Motor neuron (in vitro differentiated cells): ENCODE results near the gene AUTS2. TPM values are rescaled to one million over a fixed set of nuclear protein-coding genes. Genes with fewer than 3 reads are reported as not detected.
A peak's percentile ranks its signal among the peaks of the same experiment; 100 is the strongest.

Source experiments
- ATAC-seq, 8 experiments: fragments of 200-7000 bp; cut with Tn5 transposase; replicated peaks in 6 of 8; 2 replicates each; pipeline ENCODE4 v1.8.0; 2021; ENCODE audit warnings: mild to moderate bottlenecking in 8 of 8, moderate library complexity in 8 of 8
- H3K27ac ChIP-seq, 2 donors: fragments of 250-450 bp; sonication (Bioruptor Pico); 2 replicates each; pipeline ENCODE4 v1.9.0; 2021; ENCODE audit warnings: antibody characterized with exemption in 2 of 2, mild to moderate bottlenecking in 2 of 2, moderate library complexity in 1 of 2
- H3K4me1 ChIP-seq, 2 donors: fragments of 250-450 bp; sonication (Bioruptor Pico); replicated peaks in 1 of 2; 2 replicates each; pipeline ENCODE4 v1.6.1; 2021; ENCODE audit warnings: antibody characterized with exemption in 2 of 2, mild to moderate bottlenecking in 2 of 2, moderate library complexity in 1 of 2
- H3K4me3 ChIP-seq, 5 donors: fragments of 250-450 bp; sonication (Bioruptor Pico); 2 replicates each; pipeline ENCODE4 v1.9.0; 2021; ENCODE audit warnings: antibody characterized with exemption in 5 of 5, mild to moderate bottlenecking in 5 of 5, moderate library complexity in 4 of 5
- WGBS, 10 experiments: fragments of 450-650 bp; shearing (Covaris generic); methylation state at CpG; one replicate each; pipeline ENCODE4 v1.0.0; 2022; 5-methylcytosine and 5-hydroxymethylcytosine counted together
- in situ Hi-C, 9 experiments: fragments of 400-800 bp; cut with MboI; loops; one replicate each; pipeline ENCODE4 v1.15.0; 2021; ENCODE audit warnings: low sequenced_read_pairs in 9 of 9, low pct_unique_long_range_greater_than_20kb in 2 of 9; ENCODE audit not compliant: unreplicated experiment in 9 of 9
- total RNA-seq, 8 experiments: library from RNA; unstranded; fragments of 300-600 nt; gene quantifications; 2 replicates each; pipeline versions ENCODE4 v1.2.3 to v1.2.4, GENCODE V29; 2022

Gene AUTS2
- total RNA-seq, 8 experiments from 2014 or later, result 0.49 to 68.6 (median 32.2) TPM

- WGBS, 10 experiments, result 75 to 100% (median 93%) methylated on average over 1 to 2 of the region's 2 CpGs; no CpG with 5 or more reads in 4 of the 10 experiments
- Histone ChIP-seq H3K4me1 (peaks cover 36 to 41% of the 10 kb centered on the region in 2 donors), H3K27ac (no peak overlapping the region), H3K4me3 (no peak overlapping the region)
- in situ Hi-C loops, result no loop called here
- peak in 6 of 8 experiments; percentile 46 to 90 (median 82) for ATAC-seq
These were observed 110.6 kb downstream of the AUTS2 start for GRCh38 chr7:69708857-69709256.

DNA sequence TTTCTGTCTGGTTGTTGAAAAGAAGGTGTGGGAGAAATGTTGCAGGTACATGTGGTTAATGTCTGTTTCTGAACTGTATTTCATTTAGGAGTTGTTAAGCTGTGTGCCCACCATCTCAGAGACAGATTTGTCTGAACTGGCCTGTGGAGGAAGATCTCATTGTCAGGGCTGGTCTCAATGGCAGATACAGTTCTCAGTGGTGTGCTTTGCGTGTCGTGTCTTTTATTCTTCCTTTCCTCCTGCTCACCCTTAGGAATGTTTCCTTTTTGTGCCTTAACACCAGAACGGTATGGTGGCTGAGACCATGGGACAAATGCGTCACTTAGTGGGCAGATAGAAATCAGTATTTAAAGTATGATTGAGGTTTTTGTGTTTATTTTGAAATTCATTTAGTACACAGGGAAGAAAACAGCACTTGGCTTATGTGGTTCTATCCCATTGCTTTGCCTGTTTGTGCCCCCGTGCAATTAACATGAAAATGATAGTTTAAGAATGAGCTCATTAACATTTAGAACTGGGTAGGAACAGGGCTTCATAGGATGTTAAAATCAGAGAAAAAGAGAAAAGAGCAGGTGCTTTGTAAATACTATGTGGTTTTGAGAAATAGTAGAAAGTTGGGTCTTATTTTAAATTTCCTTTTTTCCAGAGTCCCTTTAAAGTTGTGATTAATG, 112.6 kb downstream of the AUTS2 start:
- H3K27ac ChIP-seq, result peak overlapping the region; percentile 7 to 59
- H3K4me3 ChIP-seq, result no peak overlapping the region
- in situ Hi-C loops, result no loop called here
- WGBS, 10 experiments, result 10 to 100% (median 23%) methylated on average over 1 to 5 of the region's 5 CpGs; no CpG with 5 or more reads in 2 of the 10 experiments
- H3K4me1 ChIP-seq, result peaks cover 33 to 39% of the 10 kb centered on the region in 2 donors
- peak in 5 of 8 experiments; percentile 50 to 64 (median 58) for ATAC-seq

GRCh38 chr7:69714886-69715576, 116.8 kb downstream of the AUTS2 start:
- no peak for ATAC-seq
- Histone ChIP-seq H3K27ac (no peak overlapping the region), H3K4me3 (no peak overlapping the region), H3K4me1 (peaks cover 29 to 46% of the 10 kb centered on the region in 2 donors)
- WGBS, 10 experiments, result 0 to 100% (median 63%) methylated on average over 1 to 2 of the region's 2 CpGs; no CpG with 5 or more reads in 2 of the 10 experiments
- in situ Hi-C loops, result no loop called here

DNA sequence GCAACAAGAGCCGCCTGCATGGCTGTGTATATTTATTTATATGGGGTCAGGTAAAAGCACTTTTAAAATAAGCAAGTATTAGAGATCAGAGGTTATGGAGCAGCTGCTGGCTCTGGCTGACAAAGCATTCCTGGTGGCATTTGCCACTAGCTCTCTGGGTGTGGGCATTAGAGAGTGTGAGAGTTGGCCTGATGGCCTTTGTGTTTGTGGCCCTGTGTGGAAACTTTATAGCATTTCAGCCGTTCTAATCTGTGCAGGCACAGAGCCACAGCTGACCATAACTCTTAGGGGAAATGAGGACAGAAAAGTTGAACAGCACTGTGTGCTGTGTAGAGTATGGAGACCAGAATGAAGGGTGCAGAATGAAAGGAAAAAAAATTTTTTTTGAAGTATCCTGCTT, 118.9 kb downstream of the AUTS2 start:
- Histone ChIP-seq H3K4me3 (no peak overlapping the region), H3K4me1 (peaks cover 25 to 41% of the 10 kb centered on the region in 2 donors), H3K27ac (no peak overlapping the region)
- WGBS, 10 experiments, result 0 to 67% (median 38%) methylated on average over 1 to 2 of the region's 2 CpGs; no CpG with 5 or more reads in 3 of the 10 experiments
- in situ Hi-C loops, result no loop called here
- peak in 5 of 8 experiments; percentile 20 to 39 (median 24) for ATAC-seq

GRCh38 chr7:69719717-69720116, 121.4 kb downstream of the AUTS2 start:
- in situ Hi-C loops, result no loop called here
- no peak for ATAC-seq
- no peak overlapping the region for H3K4me3 ChIP-seq
- peaks cover 39 to 61% of the 10 kb centered on the region in 2 donors for H3K4me1 ChIP-seq
- H3K27ac ChIP-seq, result no peak overlapping the region

GRCh38 chr7:69722843-69723242, 124.6 kb downstream of the AUTS2 start:
- H3K27ac ChIP-seq, result no peak overlapping the region
- in situ Hi-C loops, result no loop called here
- 0 to 83% (median 46%) methylated on average over 1 to 4 of the region's 4 CpGs; no CpG with 5 or more reads in 1 of the 10 experiments for WGBS, 10 experiments
- peak in 7 of 8 experiments; percentile 37 to 97 (median 94) for ATAC-seq
- H3K4me3 ChIP-seq, result no peak overlapping the region
- peaks cover 30 to 50% of the 10 kb centered on the region in 2 donors for H3K4me1 ChIP-seq

GRCh38 chr7:69723663-69724062, 125.4 kb downstream of the AUTS2 start:
- H3K27ac ChIP-seq, result no peak overlapping the region
- peak in 4 of 8 experiments; percentile 19 to 32 (median 22) for ATAC-seq
- H3K4me1 ChIP-seq, result peaks cover 36 to 53% of the 10 kb centered on the region in 2 donors
- in situ Hi-C loops, result no loop called here
- H3K4me3 ChIP-seq, result no peak overlapping the region
- WGBS, 10 experiments, result 20 to 67% (median 55%) methylated on average over 1 of the region's 1 CpG; no CpG with 5 or more reads in 5 of the 10 experiments

DNA sequence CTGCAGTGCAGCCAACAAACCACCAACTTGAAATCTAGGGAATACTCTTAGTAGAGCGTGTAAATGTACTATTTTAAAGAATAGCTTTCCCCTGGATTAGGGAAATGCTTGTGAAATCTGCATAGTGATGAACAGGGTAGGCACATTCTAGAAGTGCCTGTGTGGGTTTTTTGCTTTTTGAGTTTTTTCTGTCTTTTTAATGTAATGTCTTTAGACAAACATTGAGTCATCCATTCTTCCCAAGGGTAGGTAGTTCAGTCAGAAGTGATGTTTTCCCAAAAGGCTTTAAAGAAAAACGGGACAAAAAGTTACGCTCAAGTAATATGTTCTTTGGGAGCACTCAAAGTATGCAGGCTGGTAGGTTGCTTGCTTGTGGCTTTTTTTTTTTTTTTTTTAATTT, 130.0 kb downstream of the AUTS2 start:
- no peak overlapping the region for H3K27ac ChIP-seq
- in situ Hi-C loops, result no loop called here
- H3K4me1 ChIP-seq, result peaks cover 30 to 41% of the 10 kb centered on the region in 2 donors
- WGBS, 10 experiments, result 47 to 100% (median 78%) methylated on average over 1 to 3 of the region's 3 CpGs
- H3K4me3 ChIP-seq, result no peak overlapping the region
- peak in 6 of 8 experiments; percentile 31 to 72 (median 54) for ATAC-seq

DNA sequence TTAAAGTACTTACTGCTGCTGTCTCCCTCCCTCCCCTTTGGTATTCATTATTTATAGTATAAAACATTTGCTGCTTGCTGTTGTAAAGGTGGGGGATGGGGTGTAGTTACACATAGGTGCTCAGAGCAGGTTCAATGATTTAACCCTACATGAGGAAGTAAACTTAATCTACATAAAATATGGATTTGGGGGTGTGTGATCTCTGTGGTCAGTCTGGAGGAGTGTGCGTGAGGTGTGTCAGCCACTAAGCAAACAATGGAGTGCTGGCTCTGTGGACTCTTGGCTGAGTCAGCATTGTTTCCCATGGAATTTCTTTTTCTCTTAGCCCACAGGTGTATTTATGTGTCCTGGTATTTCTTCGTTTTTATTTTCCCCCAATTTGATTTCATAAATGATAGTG, 133.9 kb downstream of the AUTS2 start:
- H3K4me1 ChIP-seq, result peaks cover 33 to 61% of the 10 kb centered on the region in 2 donors
- no peak overlapping the region for H3K27ac ChIP-seq
- peak in 7 of 8 experiments; percentile 18 to 94 (median 57) for ATAC-seq
- no peak overlapping the region for H3K4me3 ChIP-seq
- 0 to 80% (median 50%) methylated on average over 1 to 2 of the region's 2 CpGs; no CpG with 5 or more reads in 1 of the 10 experiments for WGBS, 10 experiments
- in situ Hi-C loops, result no loop called here

DNA sequence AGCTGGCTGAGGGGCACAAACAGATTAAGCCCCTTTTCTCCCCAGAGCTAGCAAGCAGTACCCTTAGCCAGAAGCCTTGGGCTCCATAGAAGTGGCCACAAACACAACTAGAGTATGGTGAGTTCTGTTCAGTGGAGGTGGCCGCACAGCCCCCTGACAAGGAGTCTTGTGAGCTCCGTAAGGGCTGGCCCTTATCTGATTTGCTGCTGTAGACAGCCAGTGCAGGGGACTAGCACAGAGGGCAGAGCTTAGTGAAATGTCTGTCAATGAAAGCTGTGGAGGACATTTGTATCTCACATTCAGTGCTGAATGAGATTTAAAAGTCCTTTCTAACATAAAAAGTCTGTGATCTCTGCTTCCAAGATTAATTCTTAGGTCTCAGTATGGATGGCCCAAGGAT, 137.3 kb downstream of the AUTS2 start:
- WGBS, 10 experiments, result 100% methylated on average over 1 of the region's 2 CpGs; no CpG with 5 or more reads in 8 of the 10 experiments
- ATAC-seq, result no peak
- Histone ChIP-seq H3K27ac (no peak overlapping the region), H3K4me1 (peaks cover 52 to 89% of the 10 kb centered on the region in 2 donors), H3K4me3 (no peak overlapping the region)
- in situ Hi-C loops, result no loop called here

DNA sequence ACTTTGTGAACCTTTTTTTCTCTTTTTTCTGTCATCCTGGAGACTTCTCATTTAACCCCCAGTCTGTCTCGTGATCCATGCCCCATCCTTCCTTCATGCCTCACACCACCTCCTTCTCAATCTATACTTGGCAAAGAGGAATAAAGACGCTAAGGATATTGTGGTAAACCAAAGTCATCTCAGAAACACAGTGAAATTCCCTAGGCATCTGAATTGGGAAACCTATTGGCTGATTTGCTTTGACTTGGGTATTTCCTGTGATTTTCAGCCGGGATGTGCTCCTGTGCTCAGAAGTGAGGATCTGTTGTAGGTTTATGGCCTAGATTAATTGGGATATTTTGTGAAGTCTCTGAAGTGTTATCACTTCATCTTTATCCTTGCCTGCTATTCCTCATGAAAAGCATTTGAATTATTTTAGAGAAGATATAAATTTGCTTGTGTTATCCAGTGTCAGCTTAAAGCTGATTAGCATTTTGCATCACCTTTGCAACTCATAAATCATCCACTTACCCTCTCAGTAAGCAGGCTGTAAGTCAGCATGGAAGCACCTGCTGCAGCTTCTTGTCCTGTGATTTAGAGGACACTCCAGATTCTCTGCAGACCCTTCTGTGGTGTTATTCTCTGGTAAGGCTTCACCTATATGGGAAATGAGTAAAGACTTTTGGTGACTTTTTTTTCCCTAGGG, 138.0 kb downstream of the AUTS2 start:
- peak in 1 of 8 experiments; percentile 37 for ATAC-seq
- 16 to 94% (median 79%) methylated on average over 1 to 3 of the region's 3 CpGs; no CpG with 5 or more reads in 1 of the 10 experiments for WGBS, 10 experiments
- Histone ChIP-seq H3K4me3 (no peak overlapping the region), H3K27ac (no peak overlapping the region), H3K4me1 (peaks cover 52 to 91% of the 10 kb centered on the region in 2 donors)
- in situ Hi-C loops, result no loop called here

GRCh38 chr7:69738396-69738951, 140.2 kb downstream of the AUTS2 start:
- H3K4me1 ChIP-seq, result peaks cover 37 to 70% of the 10 kb centered on the region in 2 donors
- in situ Hi-C loops, result no loop called here
- peak overlapping the region in 1 of 2 donors; percentile 50 for H3K27ac ChIP-seq
- WGBS, 10 experiments, result 0 to 52% (median 15%) methylated on average over 1 to 4 of the region's 4 CpGs; no CpG with 5 or more reads in 2 of the 10 experiments
- no peak overlapping the region for H3K4me3 ChIP-seq
- peak in 5 of 8 experiments; percentile 91 to 95 (median 93) for ATAC-seq
